Esophagus muscularis mucosa (tissue), 4 donors: ENCODE data around the gene FCHO2. TPM values are rescaled to one million over a fixed set of nuclear protein-coding genes. Genes with fewer than 3 reads are reported as not detected.
"Not testable (repeated sequence)": the region's sequence is repeated elsewhere in the genome, so short reads cannot be mapped to it uniquely, and the experiment has no call there.

Source experiments
- DNase-seq: peaks from one replicate; pipeline ENCODE4 v3.0.0-alpha.2; 2017; ENCODE audit errors: extremely low spot score
- H3K27ac ChIP-seq, 4 donors: fragments of 200-600 bp; sonication (generic); replicated peaks in 1 of 4; 1 replicate in 3 of 4; 2 replicates in 1 of 4; pipeline ENCODE4 v1.5.1; 2016 to 2019; ENCODE audit warnings: mild to moderate bottlenecking in 1 of 4
- H3K27me3 ChIP-seq, 4 donors: fragments of 200-600 bp; sonication (generic); one replicate each; pipeline versions ENCODE4 v1.5.1 to v1.6.0; 2016 to 2019
- H3K36me3 ChIP-seq, 4 donors: fragments of 200-600 bp; sonication (generic); one replicate each; pipeline ENCODE4 v1.5.1; 2016 to 2019
- H3K4me1 ChIP-seq, 4 donors: fragments of 200-600 bp; sonication (generic); one replicate each; pipeline ENCODE4 v1.5.1; 2016 to 2019
- H3K4me3 ChIP-seq, 4 donors: fragments of 200-600 bp; sonication (generic); 1 replicate in 2 of 4; 2 replicates in 2 of 4; pipeline ENCODE4 v1.5.1; 2016 to 2019; ENCODE audit warnings: mild to moderate bottlenecking in 4 of 4, moderate library complexity in 1 of 4
- H3K9me3 ChIP-seq, 4 donors: fragments of 200-600 bp; sonication (generic); 1 replicate in 3 of 4; 2 replicates in 1 of 4; pipeline ENCODE4 v1.5.1; 2016 to 2019
- EP300 ChIP-seq: sonication (generic); formaldehyde crosslinking; IDR thresholded peaks from one replicate; pipeline ENCODE4 v1.6.1; 2017; ENCODE audit warnings: antibody characterized with exemption
- POLR2A ChIP-seq: fragments of 450-650 bp; IDR thresholded peaks from one replicate; pipeline ENCODE4 v1.6.1; 2017; ENCODE audit warnings: antibody characterized with exemption, moderate library complexity, mild to moderate bottlenecking, low read depth
- POLR2AphosphoS5 ChIP-seq, 2 donors: sonication (generic); formaldehyde crosslinking; IDR thresholded peaks; one replicate each; pipeline ENCODE4 v1.6.1; 2017; ENCODE audit warnings: antibody characterized with exemption in 2 of 2
- WGBS: methylation state at CpG from one replicate; pipeline ENCODE4 v1.1.5; 2018; 5-methylcytosine and 5-hydroxymethylcytosine counted together
- intact Hi-C: fragments of 100-400 bp; cut with DNase I; formaldehyde crosslinking; loops from one replicate; pipeline ENCODE4 v1.15.1; 2023
- total RNA-seq, 4 donors: library from RNA; depleted of rRNA; stranded (reverse); fragments of >200 nt; gene quantifications; one replicate each; pipeline versions ENCODE4 v1.1.0 to v1.2.1, GENCODE V29; 2016
- TF ChIP-seq, protein P1 (sequence below), 3 experiments: fragments of 200-600 bp in 2 of 3; fragments of 450-650 bp in 1 of 3; sonication (generic) in 2 of 3; IDR thresholded peaks; one replicate each; pipeline ENCODE4 v1.5.1; 2017 to 2019; ENCODE audit warnings: antibody characterized with exemption in 3 of 3, mild to moderate bottlenecking in 2 of 3, moderate library complexity in 1 of 3

Gene FCHO2
- total RNA-seq, 4 donors from 2014 or later: 19.7 to 26.6 (median 23.1) TPM

- Histone ChIP-seq H3K36me3 (no peaks in the 10 kb centered on the region), H3K9me3 (no peaks in the 10 kb centered on the region), H3K27ac (no peak overlapping the region), H3K4me3 (no peak overlapping the region), H3K27me3 (no peaks in the 10 kb centered on the region), H3K4me1 (no peaks in the 10 kb centered on the region)
- TF ChIP-seq POLR2A: no peak
- TF ChIP-seq, protein P1, sequence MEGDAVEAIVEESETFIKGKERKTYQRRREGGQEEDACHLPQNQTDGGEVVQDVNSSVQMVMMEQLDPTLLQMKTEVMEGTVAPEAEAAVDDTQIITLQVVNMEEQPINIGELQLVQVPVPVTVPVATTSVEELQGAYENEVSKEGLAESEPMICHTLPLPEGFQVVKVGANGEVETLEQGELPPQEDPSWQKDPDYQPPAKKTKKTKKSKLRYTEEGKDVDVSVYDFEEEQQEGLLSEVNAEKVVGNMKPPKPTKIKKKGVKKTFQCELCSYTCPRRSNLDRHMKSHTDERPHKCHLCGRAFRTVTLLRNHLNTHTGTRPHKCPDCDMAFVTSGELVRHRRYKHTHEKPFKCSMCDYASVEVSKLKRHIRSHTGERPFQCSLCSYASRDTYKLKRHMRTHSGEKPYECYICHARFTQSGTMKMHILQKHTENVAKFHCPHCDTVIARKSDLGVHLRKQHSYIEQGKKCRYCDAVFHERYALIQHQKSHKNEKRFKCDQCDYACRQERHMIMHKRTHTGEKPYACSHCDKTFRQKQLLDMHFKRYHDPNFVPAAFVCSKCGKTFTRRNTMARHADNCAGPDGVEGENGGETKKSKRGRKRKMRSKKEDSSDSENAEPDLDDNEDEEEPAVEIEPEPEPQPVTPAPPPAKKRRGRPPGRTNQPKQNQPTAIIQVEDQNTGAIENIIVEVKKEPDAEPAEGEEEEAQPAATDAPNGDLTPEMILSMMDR (IDR thresholded peaks at IDR 0.05): peak in 1 of 3 experiments; percentile 29
- DNase-seq: no peak
- WGBS: 28% methylated on average over 4 of the region's 4 CpGs
- intact Hi-C loops: no loop called here
Measured at GRCh38 chr5:72920690-72921502, 34.9 kb upstream of the FCHO2 start.

DNA sequence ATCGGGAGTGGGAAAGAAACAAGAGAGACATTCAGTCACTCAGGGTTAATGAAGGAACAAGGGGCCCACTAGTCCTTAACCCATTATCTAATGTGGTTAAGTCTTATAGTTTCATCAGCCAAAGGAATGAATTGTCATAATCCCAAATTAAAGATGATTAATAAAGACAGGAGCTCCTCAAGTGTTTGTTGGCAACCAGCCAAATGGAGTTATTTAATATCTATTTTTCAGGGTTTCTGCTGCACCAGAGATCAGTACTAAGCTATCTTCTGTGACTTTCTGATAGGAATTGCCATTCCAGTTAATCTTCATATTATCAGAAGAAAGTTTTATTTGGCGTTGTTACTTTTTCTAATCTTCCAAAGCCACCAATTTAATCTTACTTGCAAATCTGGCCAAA, 34.0 kb upstream of the FCHO2 start:
- Histone ChIP-seq H3K4me1 (no peaks in the 10 kb centered on the region), H3K27ac (no peak overlapping the region), H3K4me3 (no peak overlapping the region), H3K9me3 (no peaks in the 10 kb centered on the region), H3K27me3 (no peaks in the 10 kb centered on the region), H3K36me3 (no peaks in the 10 kb centered on the region)
- no peak for TF ChIP-seq EP300
- TF ChIP-seq, protein P1 (IDR thresholded peaks at IDR 0.05): no peak
- TF ChIP-seq POLR2A: no peak
- no peak for TF ChIP-seq POLR2AphosphoS5 (IDR thresholded peaks at IDR 0.05)
- DNase-seq: no peak
- WGBS: 89% methylated on average over 2 of the region's 2 CpGs
- intact Hi-C loops: no loop called here

GRCh38 chr5:72922422-72922821, 33.4 kb upstream of the FCHO2 start:
- no peaks in the 10 kb centered on the region for H3K36me3 ChIP-seq
- no peak overlapping the region for H3K27ac ChIP-seq
- TF ChIP-seq POLR2A (no peak), POLR2AphosphoS5 (IDR thresholded peaks at IDR 0.05) (no peak), EP300 (no peak)
- TF ChIP-seq, protein P1 (IDR thresholded peaks at IDR 0.05): no peak
- intact Hi-C loops: no loop called here
- H3K4me1 ChIP-seq: no peaks in the 10 kb centered on the region
- WGBS: 76% methylated on average over 1 of the region's 1 CpG
- H3K4me3 ChIP-seq: no peak overlapping the region
- no peak for DNase-seq
- H3K9me3 ChIP-seq: no peaks in the 10 kb centered on the region
- no peaks in the 10 kb centered on the region for H3K27me3 ChIP-seq

DNA sequence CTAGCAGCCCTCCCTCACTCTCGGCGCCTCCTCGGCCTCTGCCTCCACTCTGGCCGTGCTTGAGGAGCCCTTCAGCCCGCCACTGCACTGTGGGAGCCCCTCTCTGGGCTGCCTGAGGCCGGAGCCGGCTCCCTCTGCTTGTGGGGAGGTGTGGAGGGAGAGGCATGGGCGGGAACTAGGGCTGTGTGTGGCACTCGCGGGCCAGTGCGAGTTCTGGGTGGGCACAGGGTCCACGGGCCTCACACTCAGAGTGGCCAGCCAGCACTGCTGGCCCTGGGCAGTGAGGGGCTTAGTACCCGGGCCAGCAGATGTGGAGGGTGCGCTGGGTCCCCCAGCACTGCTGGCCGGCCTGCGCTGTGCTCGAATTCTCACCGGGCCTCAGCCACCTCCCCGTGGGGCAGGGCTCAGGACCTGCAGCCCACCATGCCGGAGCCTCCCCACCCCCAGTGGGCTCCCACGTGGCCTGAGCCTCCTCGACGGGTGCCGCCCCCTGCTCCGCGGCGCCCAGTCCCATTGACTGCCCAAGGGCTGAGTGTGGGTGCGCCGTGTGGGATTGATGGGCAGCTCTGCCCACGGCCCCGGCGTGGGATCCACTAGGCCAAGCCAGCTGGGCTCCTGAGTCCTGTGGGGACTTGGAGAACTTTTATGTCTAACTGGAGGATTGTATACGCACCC, 30.4 kb upstream of the FCHO2 start:
- intact Hi-C loops: no loop called here
- TF ChIP-seq EP300: no peak
- TF ChIP-seq, protein P1 (IDR thresholded peaks at IDR 0.05): no peak
- no peak for TF ChIP-seq POLR2AphosphoS5 (IDR thresholded peaks at IDR 0.05)
- TF ChIP-seq POLR2A: no peak

GRCh38 chr5:72932686-72933085, 23.2 kb upstream of the FCHO2 start:
- H3K27me3 ChIP-seq, H3K36me3 ChIP-seq, H3K27ac ChIP-seq, intact Hi-C loops, H3K9me3 ChIP-seq, H3K4me3 ChIP-seq, DNase-seq: not testable (repeated sequence)
- 93% methylated on average over 2 of the region's 2 CpGs for WGBS
- H3K4me1 ChIP-seq: peaks cover 0 to 12% (median 7%) of the 10 kb centered on the region in 4 donors

More for the DNA sequence above, 30.4 kb upstream of the FCHO2 start:
- no peak overlapping the region for H3K4me3 ChIP-seq
- no peak for DNase-seq
- no peaks in the 10 kb centered on the region for H3K27me3 ChIP-seq
- no peaks in the 10 kb centered on the region for H3K4me1 ChIP-seq
- H3K27ac ChIP-seq: no peak overlapping the region
- no peaks in the 10 kb centered on the region for H3K9me3 ChIP-seq
- no peaks in the 10 kb centered on the region for H3K36me3 ChIP-seq
- 98% methylated on average over 31 of the region's 33 CpGs for WGBS

GRCh38 chr5:72934953-72935725, 20.7 kb upstream of the FCHO2 start:
- WGBS: 100% methylated on average over 2 of the region's 32 CpGs
- intact Hi-C loops, H3K4me3 ChIP-seq, H3K27me3 ChIP-seq, H3K27ac ChIP-seq, H3K36me3 ChIP-seq, H3K9me3 ChIP-seq, DNase-seq: not testable (repeated sequence)
- H3K4me1 ChIP-seq: peaks cover 0 to 21% (median 8%) of the 10 kb centered on the region in 4 donors
